Amygdala (tissue), 56 donors: ENCODE data around the gene KCNS3.

Experiments used
- DNase-seq, 56 donors: peaks; one replicate each; lab custom pipeline; 2025; lab: John Stamatoyannopoulos, UW

Gene KCNS3

DNA sequence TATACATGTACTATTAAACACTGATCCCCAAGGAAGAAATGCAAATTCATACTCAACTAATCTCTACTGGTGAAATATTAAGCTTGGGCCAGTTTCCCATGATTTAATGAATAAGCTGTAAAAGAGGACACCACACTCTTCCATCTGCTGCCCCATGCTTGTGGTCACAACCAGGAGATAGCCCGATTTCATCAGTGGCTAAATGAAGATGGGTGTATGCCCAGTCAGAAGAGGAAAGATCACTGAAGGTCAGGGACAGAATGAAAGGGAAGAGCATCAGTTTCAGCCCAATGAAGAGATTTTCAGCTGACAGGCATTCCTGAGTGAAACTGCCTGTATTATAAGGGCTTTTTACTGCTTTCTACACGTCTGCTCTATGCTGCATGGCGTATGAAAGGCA lies 103.5 kb downstream of the KCNS3 start:
- DNase-seq: no peak
